Muscle of arm (tissue), 12 donors: ENCODE results near the gene SHISA4. TPM values are rescaled to one million over a fixed set of nuclear protein-coding genes. Genes with fewer than 3 reads are reported as not detected.
A peak's percentile ranks its signal among the peaks of the same experiment; 100 is the strongest.

Source experiments
- DNase-seq: peaks from one replicate; pipeline ENCODE4 v3.0.0-alpha.2; 2013
- polyA plus RNA-seq, 12 donors: library from polyadenylated mRNA; unstranded; fragments of 120-200 nt; gene quantifications; one replicate each; pipeline ENCODE4 v1.2.1, GENCODE V29; 2013; ENCODE audit not compliant: insufficient read length in 12 of 12

SHISA4 gene
- polyA plus RNA-seq, 12 donors: 39.8 to 95.5 (median 63.7) TPM; not detected in 1

GRCh38 chr1:201877877-201878401 is 10.8 kb upstream of the SHISA4 start:
- peak; percentile 18 for DNase-seq

GRCh38 chr1:201880928-201881571 is 7.6 kb upstream of the SHISA4 start:
- DNase-seq: no peak

- DNase-seq: no peak
Measured at GRCh38 chr1:201881617-201882016, 7.1 kb upstream of the SHISA4 start.

- no peak for DNase-seq
Measured at GRCh38 chr1:201882665-201883132, 6.0 kb upstream of the SHISA4 start.

GRCh38 chr1:201883266-201883665 is 5.4 kb upstream of the SHISA4 start:
- DNase-seq: no peak

- no peak for DNase-seq
Measured at GRCh38 chr1:201883786-201884185, 4.9 kb upstream of the SHISA4 start.

GRCh38 chr1:201884425-201884824 is 4.3 kb upstream of the SHISA4 start:
- DNase-seq: no peak

GRCh38 chr1:201885531-201886075 is 3.1 kb upstream of the SHISA4 start:
- no peak for DNase-seq

- DNase-seq: no peak
Measured at GRCh38 chr1:201886103-201886885, 2.4 kb upstream of the SHISA4 start.

- DNase-seq: no peak
Measured at GRCh38 chr1:201887116-201887866, 1.4 kb upstream of the SHISA4 start.

GRCh38 chr1:201889090-201889968 is 631 bp downstream of the SHISA4 start:
- no peak for DNase-seq

GRCh38 chr1:201890223-201890622 is 1.5 kb downstream of the SHISA4 start:
- no peak for DNase-seq

- no peak for DNase-seq
Measured at GRCh38 chr1:201890806-201891450, 2.2 kb downstream of the SHISA4 start.

- no peak for DNase-seq
Measured at GRCh38 chr1:201891451-201892045, 2.9 kb downstream of the SHISA4 start.

- DNase-seq: no peak
Measured at GRCh38 chr1:201892211-201892610, 3.5 kb downstream of the SHISA4 start.

GRCh38 chr1:201893431-201893830 is 4.7 kb downstream of the SHISA4 start:
- no peak for DNase-seq

GRCh38 chr1:201894343-201895119 is 5.8 kb downstream of the SHISA4 start:
- no peak for DNase-seq

- DNase-seq: no peak
Measured at GRCh38 chr1:201895120-201895665, 6.5 kb downstream of the SHISA4 start.
